Measurements from ENCODE around the gene TYK2.

The TYK2 gene

DNA sequence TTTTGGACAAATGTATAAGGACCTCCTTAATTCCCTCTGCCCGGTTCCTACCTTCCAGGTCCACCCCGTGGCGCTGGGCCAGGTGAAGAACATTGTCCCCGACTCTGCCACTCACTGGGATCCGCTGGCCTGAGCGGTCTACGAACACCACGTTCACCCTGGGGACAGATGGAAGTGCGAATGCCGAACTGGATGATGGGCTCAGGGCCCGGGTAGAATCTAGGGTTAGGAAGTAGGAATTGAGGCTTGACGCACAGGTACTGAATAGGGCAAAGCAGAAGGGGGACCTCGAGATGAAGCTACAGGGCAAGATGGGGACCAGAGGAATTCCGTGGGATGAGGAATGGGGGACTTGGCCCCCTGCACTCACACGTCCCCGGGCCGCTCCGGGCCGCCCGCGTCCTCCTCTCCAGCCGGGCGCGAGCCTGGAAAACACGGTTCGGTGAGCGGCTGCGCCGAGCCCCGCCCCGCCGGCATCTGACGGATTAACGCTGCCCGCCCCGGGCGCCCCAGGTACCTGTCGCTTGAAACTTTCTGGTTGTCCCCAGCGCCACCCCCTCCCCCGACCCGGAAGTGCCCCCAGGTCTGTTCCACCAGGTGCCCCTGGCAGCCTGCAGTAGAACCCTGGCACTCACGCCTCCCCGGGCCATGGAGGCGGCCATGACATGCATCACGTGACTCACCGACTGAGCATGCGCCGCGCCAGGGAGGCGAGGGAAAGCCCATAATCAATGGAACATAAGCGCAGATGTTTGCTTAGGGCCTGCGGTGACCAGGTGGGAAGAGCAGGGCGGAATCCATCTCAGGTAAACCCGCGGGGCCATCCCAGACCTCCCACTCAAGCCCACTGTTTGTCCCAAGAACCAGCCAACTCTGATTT is 64.8 kb downstream of the TYK2 start, which contains the start of gene FDX2 (continued):
- TF ChIP-seq ZNF114 (tag by site-specific recombination; IDR thresholded peaks at IDR 0.05), result no peak
- no peak for TF ChIP-seq MEIS1 (CRISPR knock-in tag; IDR thresholded peaks at IDR 0.05; ENCODE audit: borderline replicate concordance)
- TF ChIP-seq ZNF777 (tag by site-specific recombination; IDR thresholded peaks at IDR 0.05; ENCODE audit: borderline replicate concordance), result no peak
- no peak for TF ChIP-seq OVOL3 (tag by site-specific recombination; IDR thresholded peaks at IDR 0.05)
- peak; percentile 56 for TF ChIP-seq SP2 (tag by site-specific recombination; IDR thresholded peaks at IDR 0.05)
- TF ChIP-seq ZNF549 (tag by site-specific recombination; IDR thresholded peaks at IDR 0.05), result no peak
- TF ChIP-seq ZNF292 (tag by site-specific recombination; IDR thresholded peaks at IDR 0.05; ENCODE audit: borderline replicate concordance, low read depth), result no peak; the same call in 1 of the 2 replicates
- TF ChIP-seq, protein P1, sequence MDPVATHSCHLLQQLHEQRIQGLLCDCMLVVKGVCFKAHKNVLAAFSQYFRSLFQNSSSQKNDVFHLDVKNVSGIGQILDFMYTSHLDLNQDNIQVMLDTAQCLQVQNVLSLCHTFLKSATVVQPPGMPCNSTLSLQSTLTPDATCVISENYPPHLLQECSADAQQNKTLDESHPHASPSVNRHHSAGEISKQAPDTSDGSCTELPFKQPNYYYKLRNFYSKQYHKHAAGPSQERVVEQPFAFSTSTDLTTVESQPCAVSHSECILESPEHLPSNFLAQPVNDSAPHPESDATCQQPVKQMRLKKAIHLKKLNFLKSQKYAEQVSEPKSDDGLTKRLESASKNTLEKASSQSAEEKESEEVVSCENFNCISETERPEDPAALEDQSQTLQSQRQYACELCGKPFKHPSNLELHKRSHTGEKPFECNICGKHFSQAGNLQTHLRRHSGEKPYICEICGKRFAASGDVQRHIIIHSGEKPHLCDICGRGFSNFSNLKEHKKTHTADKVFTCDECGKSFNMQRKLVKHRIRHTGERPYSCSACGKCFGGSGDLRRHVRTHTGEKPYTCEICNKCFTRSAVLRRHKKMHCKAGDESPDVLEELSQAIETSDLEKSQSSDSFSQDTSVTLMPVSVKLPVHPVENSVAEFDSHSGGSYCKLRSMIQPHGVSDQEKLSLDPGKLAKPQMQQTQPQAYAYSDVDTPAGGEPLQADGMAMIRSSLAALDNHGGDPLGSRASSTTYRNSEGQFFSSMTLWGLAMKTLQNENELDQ (tag by site-specific recombination; IDR thresholded peaks at IDR 0.05; ENCODE audit: low read depth), result no peak
- TF ChIP-seq, protein P2, sequence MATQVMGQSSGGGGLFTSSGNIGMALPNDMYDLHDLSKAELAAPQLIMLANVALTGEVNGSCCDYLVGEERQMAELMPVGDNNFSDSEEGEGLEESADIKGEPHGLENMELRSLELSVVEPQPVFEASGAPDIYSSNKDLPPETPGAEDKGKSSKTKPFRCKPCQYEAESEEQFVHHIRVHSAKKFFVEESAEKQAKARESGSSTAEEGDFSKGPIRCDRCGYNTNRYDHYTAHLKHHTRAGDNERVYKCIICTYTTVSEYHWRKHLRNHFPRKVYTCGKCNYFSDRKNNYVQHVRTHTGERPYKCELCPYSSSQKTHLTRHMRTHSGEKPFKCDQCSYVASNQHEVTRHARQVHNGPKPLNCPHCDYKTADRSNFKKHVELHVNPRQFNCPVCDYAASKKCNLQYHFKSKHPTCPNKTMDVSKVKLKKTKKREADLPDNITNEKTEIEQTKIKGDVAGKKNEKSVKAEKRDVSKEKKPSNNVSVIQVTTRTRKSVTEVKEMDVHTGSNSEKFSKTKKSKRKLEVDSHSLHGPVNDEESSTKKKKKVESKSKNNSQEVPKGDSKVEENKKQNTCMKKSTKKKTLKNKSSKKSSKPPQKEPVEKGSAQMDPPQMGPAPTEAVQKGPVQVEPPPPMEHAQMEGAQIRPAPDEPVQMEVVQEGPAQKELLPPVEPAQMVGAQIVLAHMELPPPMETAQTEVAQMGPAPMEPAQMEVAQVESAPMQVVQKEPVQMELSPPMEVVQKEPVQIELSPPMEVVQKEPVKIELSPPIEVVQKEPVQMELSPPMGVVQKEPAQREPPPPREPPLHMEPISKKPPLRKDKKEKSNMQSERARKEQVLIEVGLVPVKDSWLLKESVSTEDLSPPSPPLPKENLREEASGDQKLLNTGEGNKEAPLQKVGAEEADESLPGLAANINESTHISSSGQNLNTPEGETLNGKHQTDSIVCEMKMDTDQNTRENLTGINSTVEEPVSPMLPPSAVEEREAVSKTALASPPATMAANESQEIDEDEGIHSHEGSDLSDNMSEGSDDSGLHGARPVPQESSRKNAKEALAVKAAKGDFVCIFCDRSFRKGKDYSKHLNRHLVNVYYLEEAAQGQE (tag by site-specific recombination; IDR thresholded peaks at IDR 0.05), result peak; percentile 29; the same call in 1 of the 2 replicates
- peak; percentile 71 for TF ChIP-seq GLIS2 (tag by site-specific recombination; IDR thresholded peaks at IDR 0.05)
- TF ChIP-seq, protein P3, sequence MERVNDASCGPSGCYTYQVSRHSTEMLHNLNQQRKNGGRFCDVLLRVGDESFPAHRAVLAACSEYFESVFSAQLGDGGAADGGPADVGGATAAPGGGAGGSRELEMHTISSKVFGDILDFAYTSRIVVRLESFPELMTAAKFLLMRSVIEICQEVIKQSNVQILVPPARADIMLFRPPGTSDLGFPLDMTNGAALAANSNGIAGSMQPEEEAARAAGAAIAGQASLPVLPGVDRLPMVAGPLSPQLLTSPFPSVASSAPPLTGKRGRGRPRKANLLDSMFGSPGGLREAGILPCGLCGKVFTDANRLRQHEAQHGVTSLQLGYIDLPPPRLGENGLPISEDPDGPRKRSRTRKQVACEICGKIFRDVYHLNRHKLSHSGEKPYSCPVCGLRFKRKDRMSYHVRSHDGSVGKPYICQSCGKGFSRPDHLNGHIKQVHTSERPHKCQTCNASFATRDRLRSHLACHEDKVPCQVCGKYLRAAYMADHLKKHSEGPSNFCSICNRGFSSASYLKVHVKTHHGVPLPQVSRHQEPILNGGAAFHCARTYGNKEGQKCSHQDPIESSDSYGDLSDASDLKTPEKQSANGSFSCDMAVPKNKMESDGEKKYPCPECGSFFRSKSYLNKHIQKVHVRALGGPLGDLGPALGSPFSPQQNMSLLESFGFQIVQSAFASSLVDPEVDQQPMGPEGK (tag by site-specific recombination; IDR thresholded peaks at IDR 0.05), result peak; percentile 68
- no peak for TF ChIP-seq ZNF138 (tag by site-specific recombination; IDR thresholded peaks at IDR 0.05; ENCODE audit: borderline replicate concordance)
- no peak for TF ChIP-seq ZNF561 (tag by site-specific recombination; IDR thresholded peaks at IDR 0.05; ENCODE audit: borderline replicate concordance)
- peak; percentile 80 for TF ChIP-seq SP7 (tag by site-specific recombination; IDR thresholded peaks at IDR 0.05)
- TF ChIP-seq ZFP37 (tag by site-specific recombination; IDR thresholded peaks at IDR 0.05), result peak; percentile 85; the same call in 1 of the 2 replicates
- no peak for TF ChIP-seq ZNF791 (tag by site-specific recombination; IDR thresholded peaks at IDR 0.05)
- no peak for TF ChIP-seq GFI1B (tag by site-specific recombination; IDR thresholded peaks at IDR 0.05)
- TF ChIP-seq ZBTB21 (tag by site-specific recombination; IDR thresholded peaks at IDR 0.05), result 0 out of 2 replicates have a peak, but pooled peaks have one; percentile 27

DNA sequence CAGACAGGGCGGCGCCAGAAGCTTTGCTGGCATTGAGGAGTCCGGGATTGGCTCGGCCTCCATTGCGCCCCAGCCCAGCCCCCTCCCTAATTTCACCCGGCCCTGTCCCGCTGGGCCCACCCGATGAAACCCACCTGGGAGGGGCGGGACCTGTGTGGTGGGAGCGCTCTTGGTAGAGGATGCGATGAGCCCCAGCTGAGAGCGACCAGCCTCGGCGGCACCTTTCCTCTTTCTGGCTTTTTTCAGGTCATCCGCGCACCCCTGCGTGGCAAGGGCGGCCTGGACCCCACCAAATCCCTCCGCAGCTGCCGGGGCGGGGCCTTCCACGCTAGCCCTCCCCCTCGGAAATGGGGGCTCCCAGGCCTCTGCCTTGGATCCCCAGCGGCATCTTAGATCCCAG is 70.9 kb downstream of the TYK2 start, which contains the start of gene ZGLP1:
TSS of gene ZGLP1 (minus strand) at position 393 of the 400 bp plus-strand sequence.
- POLR2A ChIA-PET, result interaction anchor here (0.7 kb wide), 1 partner anchor 40 kb away, joined by 3 read pairs; no protein-coding TSS in a partner anchor
- peaks cover 0 to 58% of the 10 kb centered on the region in 2 experiments; a peak in 2 of 3 replicates for H3K36me3 ChIP-seq (ENCODE audit: control insufficient read depth in 2 of 2, insufficient read depth in 1 of 2, low read length in 2 of 2)
- H3K27ac ChIP-seq (ENCODE audit: extremely low read depth, low read depth, low read length), result no peak within 1 kb of the TSS
- no peaks in the 10 kb centered on the region for H3K4me1 ChIP-seq (ENCODE audit: control insufficient read depth, insufficient read depth, low read length)
- H3K4me3 ChIP-seq (ENCODE audit: low read depth, low read length), result no peak within 1 kb of the TSS
- CTCF ChIA-PET, result interaction anchor here (0.9 kb wide), 1 partner anchor 79 kb away, joined by 4 read pairs; no protein-coding TSS in a partner anchor
- H3K9me3 ChIP-seq (ENCODE audit: control insufficient read depth, insufficient read depth, low read depth, low read length), result no peaks in the 10 kb centered on the region
- TF ChIP-seq ZBTB17 (tag by site-specific recombination; IDR thresholded peaks at IDR 0.05) (no peak), ZNF2 (tag by site-specific recombination; IDR thresholded peaks at IDR 0.05) (no peak), ZNF335 (tag by site-specific recombination; conservative IDR thresholded peaks at IDR 0.05) (no peak), ZNF426 (tag by site-specific recombination; IDR thresholded peaks at IDR 0.05) (no peak), ZNF341 (tag by site-specific recombination; IDR thresholded peaks at IDR 0.05; ENCODE audit: low read depth) (no peak), SP2 (tag by site-specific recombination; IDR thresholded peaks at IDR 0.05) (no peak), TCF7L2 (IDR thresholded peaks at IDR 0.05; ENCODE audit: borderline replicate concordance, low read depth, low read length) (no peak)
- TF ChIP-seq, protein P4, sequence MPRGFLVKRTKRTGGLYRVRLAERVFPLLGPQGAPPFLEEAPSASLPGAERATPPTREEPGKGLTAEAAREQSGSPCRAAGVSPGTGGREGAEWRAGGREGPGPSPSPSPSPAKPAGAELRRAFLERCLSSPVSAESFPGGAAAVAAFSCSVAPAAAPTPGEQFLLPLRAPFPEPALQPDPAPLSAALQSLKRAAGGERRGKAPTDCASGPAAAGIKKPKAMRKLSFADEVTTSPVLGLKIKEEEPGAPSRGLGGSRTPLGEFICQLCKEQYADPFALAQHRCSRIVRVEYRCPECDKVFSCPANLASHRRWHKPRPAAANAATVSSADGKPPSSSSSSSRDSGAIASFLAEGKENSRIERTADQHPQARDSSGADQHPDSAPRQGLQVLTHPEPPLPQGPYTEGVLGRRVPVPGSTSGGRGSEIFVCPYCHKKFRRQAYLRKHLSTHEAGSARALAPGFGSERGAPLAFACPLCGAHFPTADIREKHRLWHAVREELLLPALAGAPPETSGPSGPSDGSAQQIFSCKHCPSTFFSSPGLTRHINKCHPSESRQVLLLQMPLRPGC (tag by site-specific recombination; IDR thresholded peaks at IDR 0.05), result no peak

All from HEK293 (cell line).